ENCODE measurements around the gene FNDC10.

The FNDC10 gene

GRCh38 chr1:1617925-1618324 is 18.0 kb upstream of the FNDC10 start:
- no peaks in the 10 kb centered on the region for H3K9me3 ChIP-seq (ENCODE audit: control insufficient read depth, low read length)
- peaks cover 27% of the 10 kb centered on the region for H3K4me1 ChIP-seq (ENCODE audit: control insufficient read depth, insufficient read depth, low read length)
- no peaks in the 10 kb centered on the region for H3K27me3 ChIP-seq (ENCODE audit: control insufficient read depth, insufficient read depth, low read length)
- no peak overlapping the region for H3K9ac ChIP-seq (ENCODE audit: low read length)
- no peak overlapping the region for H3K4me3 ChIP-seq (ENCODE audit: low read length)
- no peaks in the 10 kb centered on the region for H3K36me3 ChIP-seq (ENCODE audit: control insufficient read depth, insufficient read depth, low read length)

GRCh38 chr1:1617516-1617915 is 17.6 kb upstream of the FNDC10 start:
- H3K4me3 ChIP-seq (ENCODE audit: low read length): no peak overlapping the region
- H3K36me3 ChIP-seq (ENCODE audit: control insufficient read depth, insufficient read depth, low read length): no peaks in the 10 kb centered on the region
- no peaks in the 10 kb centered on the region for H3K9me3 ChIP-seq (ENCODE audit: control insufficient read depth, low read length)
- H3K4me1 ChIP-seq (ENCODE audit: control insufficient read depth, insufficient read depth, low read length): peaks cover 27% of the 10 kb centered on the region
- H3K9ac ChIP-seq (ENCODE audit: low read length): no peak overlapping the region
- H3K27me3 ChIP-seq (ENCODE audit: control insufficient read depth, insufficient read depth, low read length): no peaks in the 10 kb centered on the region

GRCh38 chr1:1616838-1617237 is 16.9 kb upstream of the FNDC10 start:
- H3K9me3 ChIP-seq (ENCODE audit: control insufficient read depth, low read length): no peaks in the 10 kb centered on the region
- H3K27me3 ChIP-seq (ENCODE audit: control insufficient read depth, insufficient read depth, low read length): no peaks in the 10 kb centered on the region
- H3K4me1 ChIP-seq (ENCODE audit: control insufficient read depth, insufficient read depth, low read length): peaks cover 27% of the 10 kb centered on the region
- peak overlapping the region; percentile 36 for H3K4me3 ChIP-seq (ENCODE audit: low read length)
- peak overlapping the region; percentile 95 for H3K9ac ChIP-seq (ENCODE audit: low read length)
- no peaks in the 10 kb centered on the region for H3K36me3 ChIP-seq (ENCODE audit: control insufficient read depth, insufficient read depth, low read length)

- Histone ChIP-seq H3K4me1 (ENCODE audit: control insufficient read depth, insufficient read depth, low read length) (peaks cover 27% of the 10 kb centered on the region), H3K27me3 (ENCODE audit: control insufficient read depth, insufficient read depth, low read length) (no peaks in the 10 kb centered on the region), H3K9me3 (ENCODE audit: control insufficient read depth, low read length) (no peaks in the 10 kb centered on the region), H3K36me3 (ENCODE audit: control insufficient read depth, insufficient read depth, low read length) (no peaks in the 10 kb centered on the region), H3K9ac (ENCODE audit: low read length) (peak overlapping the region; percentile 95), H3K4me3 (ENCODE audit: low read length) (peak overlapping the region; percentile 36)
Measured at GRCh38 chr1:1616045-1616790, 16.3 kb upstream of the FNDC10 start.

- H3K36me3 ChIP-seq (ENCODE audit: control insufficient read depth, insufficient read depth, low read length): no peaks in the 10 kb centered on the region
- peak within 1 kb of the TSS; percentile 95 for H3K9ac ChIP-seq (ENCODE audit: low read length)
- H3K4me1 ChIP-seq (ENCODE audit: control insufficient read depth, insufficient read depth, low read length): peaks cover 27% of the 10 kb centered on the region
- H3K27me3 ChIP-seq (ENCODE audit: control insufficient read depth, insufficient read depth, low read length): no peaks in the 10 kb centered on the region
- H3K4me3 ChIP-seq (ENCODE audit: low read length): peak within 1 kb of the TSS; percentile 74
- H3K9me3 ChIP-seq (ENCODE audit: control insufficient read depth, low read length): no peaks in the 10 kb centered on the region
Measured at GRCh38 chr1:1615256-1616044, 15.5 kb upstream of the FNDC10 start, which contains the start of gene MIB2. TSS of gene MIB2 (plus strand) at chr1:1615500. CDS start at chr1:1623453, 7,953 bp downstream.

- no peaks in the 10 kb centered on the region for H3K36me3 ChIP-seq (ENCODE audit: control insufficient read depth, insufficient read depth, low read length)
- H3K4me3 ChIP-seq (ENCODE audit: low read length): peak overlapping the region; percentile 74
- H3K9ac ChIP-seq (ENCODE audit: low read length): peak overlapping the region; percentile 95
- H3K9me3 ChIP-seq (ENCODE audit: control insufficient read depth, low read length): no peaks in the 10 kb centered on the region
- peaks cover 27% of the 10 kb centered on the region for H3K4me1 ChIP-seq (ENCODE audit: control insufficient read depth, insufficient read depth, low read length)
- no peaks in the 10 kb centered on the region for H3K27me3 ChIP-seq (ENCODE audit: control insufficient read depth, insufficient read depth, low read length)
Measured at GRCh38 chr1:1614954-1615255, 15.0 kb upstream of the FNDC10 start.

GRCh38 chr1:1614204-1614953 is 14.4 kb upstream of the FNDC10 start:
- Histone ChIP-seq H3K4me1 (ENCODE audit: control insufficient read depth, insufficient read depth, low read length) (peaks cover 27% of the 10 kb centered on the region), H3K9me3 (ENCODE audit: control insufficient read depth, low read length) (no peaks in the 10 kb centered on the region), H3K36me3 (ENCODE audit: control insufficient read depth, insufficient read depth, low read length) (no peaks in the 10 kb centered on the region), H3K9ac (ENCODE audit: low read length) (peak overlapping the region; percentile 95), H3K27me3 (ENCODE audit: control insufficient read depth, insufficient read depth, low read length) (no peaks in the 10 kb centered on the region), H3K4me3 (ENCODE audit: low read length) (peak overlapping the region; percentile 74)

- peak overlapping the region; percentile 74 for H3K4me3 ChIP-seq (ENCODE audit: low read length)
- no peaks in the 10 kb centered on the region for H3K36me3 ChIP-seq (ENCODE audit: control insufficient read depth, insufficient read depth, low read length)
- H3K9ac ChIP-seq (ENCODE audit: low read length): no peak overlapping the region
- peaks cover 27% of the 10 kb centered on the region for H3K4me1 ChIP-seq (ENCODE audit: control insufficient read depth, insufficient read depth, low read length)
- H3K9me3 ChIP-seq (ENCODE audit: control insufficient read depth, low read length): no peaks in the 10 kb centered on the region
- no peaks in the 10 kb centered on the region for H3K27me3 ChIP-seq (ENCODE audit: control insufficient read depth, insufficient read depth, low read length)
Measured at GRCh38 chr1:1613509-1614082, 13.7 kb upstream of the FNDC10 start.

- Histone ChIP-seq H3K27me3 (ENCODE audit: control insufficient read depth, insufficient read depth, low read length) (no peaks in the 10 kb centered on the region), H3K36me3 (ENCODE audit: control insufficient read depth, insufficient read depth, low read length) (no peaks in the 10 kb centered on the region), H3K4me3 (ENCODE audit: low read length) (no peak overlapping the region), H3K4me1 (ENCODE audit: control insufficient read depth, insufficient read depth, low read length) (peaks cover 22% of the 10 kb centered on the region), H3K9me3 (ENCODE audit: control insufficient read depth, low read length) (no peaks in the 10 kb centered on the region), H3K9ac (ENCODE audit: low read length) (no peak overlapping the region)
Measured at GRCh38 chr1:1612104-1612400, 12.1 kb upstream of the FNDC10 start.

GRCh38 chr1:1610796-1611195 is 10.9 kb upstream of the FNDC10 start:
- peaks cover 15% of the 10 kb centered on the region for H3K4me1 ChIP-seq (ENCODE audit: control insufficient read depth, insufficient read depth, low read length)
- H3K27me3 ChIP-seq (ENCODE audit: control insufficient read depth, insufficient read depth, low read length): no peaks in the 10 kb centered on the region
- H3K36me3 ChIP-seq (ENCODE audit: control insufficient read depth, insufficient read depth, low read length): no peaks in the 10 kb centered on the region
- H3K9ac ChIP-seq (ENCODE audit: low read length): no peak overlapping the region
- H3K4me3 ChIP-seq (ENCODE audit: low read length): no peak overlapping the region
- H3K9me3 ChIP-seq (ENCODE audit: control insufficient read depth, low read length): no peaks in the 10 kb centered on the region

- Histone ChIP-seq H3K27me3 (ENCODE audit: control insufficient read depth, insufficient read depth, low read length) (no peaks in the 10 kb centered on the region), H3K4me1 (ENCODE audit: control insufficient read depth, insufficient read depth, low read length) (peaks cover 14% of the 10 kb centered on the region)
Measured at GRCh38 chr1:1609822-1610485, 10.0 kb upstream of the FNDC10 start.

More at GRCh38 chr1:1609822-1610485, 10.0 kb upstream of the FNDC10 start:
- Histone ChIP-seq H3K9me3 (ENCODE audit: control insufficient read depth, low read length) (no peaks in the 10 kb centered on the region), H3K36me3 (ENCODE audit: control insufficient read depth, insufficient read depth, low read length) (no peaks in the 10 kb centered on the region), H3K4me3 (ENCODE audit: low read length) (no peak overlapping the region), H3K9ac (ENCODE audit: low read length) (no peak overlapping the region)

All from mucosa of stomach (tissue), 1 donor.